HFFc6 (cell line): ENCODE results near the gene LYRM1. TPM values are rescaled to one million over a fixed set of nuclear protein-coding genes. Genes with fewer than 3 reads are reported as not detected.
"Not testable (repeated sequence)": the region's sequence is repeated elsewhere in the genome, so short reads cannot be mapped to it uniquely, and the experiment has no call there.

ENCODE experiments used
- DNase-seq: peaks from one replicate; pipeline ENCODE4 v3.0.0-alpha.2; 2018
- H3K27ac Mint-ChIP-seq: 2 replicates; pipeline ENCODE4 v1.8.0; 2020; ENCODE audit warnings: mild to moderate bottlenecking, mixed read lengths
- H3K27me3 Mint-ChIP-seq: 2 replicates; pipeline ENCODE4 v1.8.0; 2021; ENCODE audit warnings: mild to moderate bottlenecking, moderate library complexity, mixed read lengths; ENCODE audit not compliant: insufficient read depth
- H3K36me3 Mint-ChIP-seq: 2 replicates; pipeline ENCODE4 v1.8.0; 2021; ENCODE audit warnings: low read depth, mixed read lengths
- H3K4me1 Mint-ChIP-seq: 2 replicates; pipeline ENCODE4 v1.8.0; 2020; ENCODE audit warnings: low read depth, mixed read lengths
- H3K4me3 Mint-ChIP-seq: 2 replicates; pipeline ENCODE4 v1.8.0; 2020; ENCODE audit warnings: mild to moderate bottlenecking, moderate library complexity, mixed read lengths
- H3K9me3 Mint-ChIP-seq: 2 replicates; pipeline ENCODE4 v1.8.0; 2020; ENCODE audit warnings: mild to moderate bottlenecking, mixed read lengths
- total RNA-seq, 6 experiments: library from RNA; stranded (reverse); fragmentation: NEBNext Ultra II Directional; extraction: Animal tissue kit (Norgen Biotek cat#: 25700); gene quantifications; 2 replicates in 1 of 6; 3 replicates in 5 of 6; pipeline ENCODE4 v1.2.3, GENCODE V29; 2021
- TF ChIP-seq, protein P1 (sequence below): fragments of 200-600 bp; sonication (generic); IDR thresholded peaks from 2 replicates; pipeline ENCODE4 v1.5.0; 2021; ENCODE audit warnings: antibody characterized with exemption, mild to moderate bottlenecking

LYRM1 gene
- total RNA-seq, 6 experiments from 2014 or later, result 22.2 to 28.4 (median 25.8) TPM

DNA sequence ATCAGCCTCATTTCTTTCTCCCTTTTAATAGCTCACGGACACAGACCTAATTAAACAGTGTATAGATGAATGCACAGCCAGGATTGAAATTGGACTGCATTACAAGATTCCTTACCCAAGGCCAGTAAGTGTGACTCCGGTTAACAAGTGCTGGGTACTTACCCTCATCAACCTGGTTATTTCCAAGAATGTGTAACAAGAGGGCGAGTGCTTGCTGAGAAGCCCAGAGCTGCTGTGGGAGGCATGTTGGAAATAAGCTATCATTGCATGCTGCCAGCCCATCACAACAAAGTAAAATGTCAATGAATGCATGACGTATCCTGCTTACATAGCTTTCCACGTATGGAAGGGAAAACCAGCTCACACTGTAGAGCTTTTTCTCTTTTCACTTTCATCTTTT is 19.5 kb downstream of the LYRM1 start:
- TF ChIP-seq, protein P1, sequence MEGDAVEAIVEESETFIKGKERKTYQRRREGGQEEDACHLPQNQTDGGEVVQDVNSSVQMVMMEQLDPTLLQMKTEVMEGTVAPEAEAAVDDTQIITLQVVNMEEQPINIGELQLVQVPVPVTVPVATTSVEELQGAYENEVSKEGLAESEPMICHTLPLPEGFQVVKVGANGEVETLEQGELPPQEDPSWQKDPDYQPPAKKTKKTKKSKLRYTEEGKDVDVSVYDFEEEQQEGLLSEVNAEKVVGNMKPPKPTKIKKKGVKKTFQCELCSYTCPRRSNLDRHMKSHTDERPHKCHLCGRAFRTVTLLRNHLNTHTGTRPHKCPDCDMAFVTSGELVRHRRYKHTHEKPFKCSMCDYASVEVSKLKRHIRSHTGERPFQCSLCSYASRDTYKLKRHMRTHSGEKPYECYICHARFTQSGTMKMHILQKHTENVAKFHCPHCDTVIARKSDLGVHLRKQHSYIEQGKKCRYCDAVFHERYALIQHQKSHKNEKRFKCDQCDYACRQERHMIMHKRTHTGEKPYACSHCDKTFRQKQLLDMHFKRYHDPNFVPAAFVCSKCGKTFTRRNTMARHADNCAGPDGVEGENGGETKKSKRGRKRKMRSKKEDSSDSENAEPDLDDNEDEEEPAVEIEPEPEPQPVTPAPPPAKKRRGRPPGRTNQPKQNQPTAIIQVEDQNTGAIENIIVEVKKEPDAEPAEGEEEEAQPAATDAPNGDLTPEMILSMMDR, result no peak
- Mint-ChIP-seq H3K27me3 (peaks cover 1% of the 10 kb centered on the region; the same call in 1 of the 2 replicates), H3K9me3 (no peaks in the 10 kb centered on the region), H3K36me3 (peaks cover 19% of the 10 kb centered on the region), H3K4me3 (no peak overlapping the region), H3K4me1 (peaks cover 11% of the 10 kb centered on the region), H3K27ac (no peak overlapping the region)
- no peak for DNase-seq

DNA sequence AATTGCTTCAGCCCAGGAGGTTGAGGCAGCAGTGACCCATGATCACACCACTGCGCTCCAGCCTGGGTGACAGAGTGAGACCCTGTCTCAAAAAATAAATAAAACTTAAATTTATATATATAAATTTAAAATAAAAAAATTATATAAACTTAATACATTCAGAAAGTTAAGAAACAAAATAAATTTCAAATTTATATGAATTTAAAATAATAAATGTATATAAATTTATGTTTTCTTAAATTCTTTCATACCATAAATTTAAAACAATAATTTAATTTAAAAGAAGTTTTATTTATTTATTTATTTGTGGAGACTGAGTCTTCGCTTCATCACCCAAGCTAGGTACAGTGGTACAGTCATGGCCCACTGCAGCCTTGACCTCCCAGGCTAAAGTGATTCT is 20.2 kb downstream of the LYRM1 start:
- Mint-ChIP-seq H3K36me3 (peaks cover 14% of the 10 kb centered on the region), H3K4me3 (no peak overlapping the region), H3K27me3 (peaks cover 1% of the 10 kb centered on the region; the same call in 1 of the 2 replicates), H3K9me3 (no peaks in the 10 kb centered on the region), H3K4me1 (peaks cover 11% of the 10 kb centered on the region), H3K27ac (no peak overlapping the region)
- TF ChIP-seq, protein P1, result no peak
- no peak for DNase-seq

DNA sequence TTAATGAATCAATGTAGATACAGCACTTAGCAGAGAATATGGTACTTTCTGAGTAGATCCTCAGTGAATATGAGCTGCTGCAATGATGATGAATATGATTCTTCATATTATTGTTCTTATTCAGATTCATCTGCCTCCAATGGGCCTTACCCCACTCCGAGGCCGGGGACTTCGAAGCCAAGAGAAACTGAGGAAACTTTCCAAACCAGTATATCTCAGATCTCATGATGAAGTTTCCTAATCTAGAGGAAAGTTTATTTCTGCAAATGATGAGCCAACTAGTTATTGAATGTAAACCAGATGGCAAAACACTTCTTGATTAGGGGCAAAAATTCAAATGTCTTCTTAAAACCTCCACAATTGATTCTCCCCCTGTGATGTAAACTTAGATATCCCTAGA is 23.3 kb downstream of the LYRM1 start:
- Mint-ChIP-seq H3K4me3 (no peak overlapping the region), H3K27me3 (no peaks in the 10 kb centered on the region), H3K27ac (no peak overlapping the region), H3K9me3 (no peaks in the 10 kb centered on the region), H3K4me1 (peaks cover 5% of the 10 kb centered on the region), H3K36me3 (no peaks in the 10 kb centered on the region; the same call in 1 of the 2 replicates)
- no peak for DNase-seq
- TF ChIP-seq, protein P1, result no peak

DNA sequence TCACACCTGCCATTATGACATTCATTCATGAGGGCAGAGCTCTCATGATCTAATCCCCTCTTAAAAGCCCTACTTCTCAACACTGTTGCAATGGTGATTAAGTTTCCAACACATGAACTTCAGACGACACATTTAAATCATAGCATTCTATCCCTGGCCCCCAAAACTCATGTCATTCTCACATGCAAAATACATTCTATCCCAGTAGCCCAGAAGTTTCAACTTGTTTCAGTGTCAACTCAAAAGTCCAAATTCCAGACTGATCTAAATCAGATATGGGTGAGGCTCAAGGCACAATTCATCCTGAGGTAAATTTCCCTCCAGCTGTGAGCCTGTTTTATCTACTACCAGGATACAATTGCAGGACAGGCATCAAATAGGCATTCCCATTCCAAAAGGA is 25.2 kb downstream of the LYRM1 start:
- peaks cover 11% of the 10 kb centered on the region for H3K4me1 Mint-ChIP-seq
- no peak overlapping the region for H3K4me3 Mint-ChIP-seq
- DNase-seq, result no peak
- no peaks in the 10 kb centered on the region; the same call in 1 of the 2 replicates for H3K36me3 Mint-ChIP-seq
- TF ChIP-seq, protein P1, result no peak
- no peak overlapping the region for H3K27ac Mint-ChIP-seq
- no peaks in the 10 kb centered on the region for H3K9me3 Mint-ChIP-seq
- H3K27me3 Mint-ChIP-seq, result no peaks in the 10 kb centered on the region

DNA sequence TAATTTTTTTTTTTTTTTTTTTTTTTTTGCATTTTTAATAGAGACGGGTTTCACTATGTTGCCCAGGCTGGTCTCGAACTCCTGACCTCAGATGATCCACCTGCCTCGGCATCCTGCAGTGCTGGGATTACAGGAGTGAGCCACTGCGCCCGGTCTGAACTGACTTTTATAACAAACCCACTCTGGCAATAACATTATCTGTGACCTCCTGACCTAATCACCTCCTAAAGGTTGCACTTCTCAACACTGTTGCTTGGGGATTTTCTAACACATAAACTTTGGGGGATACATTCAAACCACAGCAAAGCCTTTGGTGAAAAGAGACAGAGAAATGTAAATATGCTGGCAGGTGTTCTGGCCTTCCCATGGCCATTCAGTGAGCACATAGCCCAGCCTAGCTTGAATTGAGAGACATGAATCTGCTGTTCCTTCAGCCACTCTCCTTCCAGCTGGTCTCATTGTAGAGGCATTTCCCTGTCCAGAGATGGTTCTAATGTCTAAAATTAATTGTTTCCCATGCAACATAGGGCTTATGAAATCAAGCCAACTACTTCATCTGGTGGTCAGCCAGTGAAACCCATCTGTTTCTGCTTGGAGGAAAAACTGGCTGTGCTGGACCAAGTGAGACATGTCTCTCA is 28.3 kb downstream of the LYRM1 start:
- H3K27me3 Mint-ChIP-seq, result no peaks in the 10 kb centered on the region
- no peak for DNase-seq
- no peaks in the 10 kb centered on the region for H3K9me3 Mint-ChIP-seq
- H3K4me1 Mint-ChIP-seq, result peaks cover 18% of the 10 kb centered on the region
- H3K27ac Mint-ChIP-seq, result no peak overlapping the region
- H3K4me3 Mint-ChIP-seq, result no peak overlapping the region
- TF ChIP-seq, protein P1, result no peak
- H3K36me3 Mint-ChIP-seq, result no peaks in the 10 kb centered on the region; the same call in 1 of the 2 replicates

DNA sequence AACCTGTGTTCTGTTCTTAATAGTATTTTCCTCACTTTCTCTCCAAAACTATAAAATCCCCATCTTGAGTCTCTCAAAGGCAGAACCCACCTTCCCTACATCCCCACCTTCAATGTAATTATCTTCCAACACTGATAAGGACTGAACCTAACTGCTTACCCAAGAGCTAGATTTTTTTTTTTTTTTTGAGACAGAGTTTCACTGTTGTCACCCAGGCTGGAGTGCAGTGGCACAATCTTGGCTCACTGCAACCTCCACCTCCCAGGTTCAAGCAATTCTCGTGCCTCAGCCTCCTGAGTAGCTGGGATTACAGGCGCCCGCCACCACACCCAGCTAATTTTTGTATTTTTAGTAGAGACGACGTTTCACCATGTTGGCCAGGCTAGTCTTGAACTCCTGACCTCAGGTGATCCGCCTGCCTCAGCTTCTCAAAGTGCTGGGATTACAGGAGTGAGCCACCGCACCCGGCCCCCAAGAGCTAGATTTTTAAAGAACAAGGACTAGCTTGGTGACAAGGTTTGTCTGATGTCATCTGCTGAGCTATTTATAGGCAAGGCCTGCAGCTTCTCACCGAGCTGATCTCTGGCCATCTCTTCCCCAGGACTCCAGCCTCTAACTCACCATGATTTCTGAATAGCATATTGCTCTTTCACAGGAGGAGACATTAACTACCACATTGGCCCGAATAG is 29.2 kb downstream of the LYRM1 start:
- H3K4me3 Mint-ChIP-seq, H3K27me3 Mint-ChIP-seq, H3K9me3 Mint-ChIP-seq, H3K36me3 Mint-ChIP-seq: not testable (repeated sequence)
- H3K4me1 Mint-ChIP-seq, result peaks cover 18% of the 10 kb centered on the region
- peak; percentile 24 for DNase-seq
- peak overlapping the region; percentile 47; the same call in 1 of the 2 replicates for H3K27ac Mint-ChIP-seq
